HCT116 (cell line): Measurements from ENCODE around the gene MARK1.

Experiments used
- CTCF ChIP-seq, 3 experiments: fragments of 200-600 bp in 1 of 3; sonication (generic) in 1 of 3; IDR thresholded peaks in 2 of 3; conservative IDR thresholded peaks in 1 of 3; 2 replicates each; pipeline ENCODE4 v1.5.1; 2012 to 2017; ENCODE audit warnings: low read depth in 2 of 3, low read length in 2 of 3, antibody characterized with exemption in 1 of 3, borderline replicate concordance in 1 of 3, control low read depth in 1 of 3, mild to moderate bottlenecking in 1 of 3, mixed read lengths in 1 of 3, mixed run types in 1 of 3, moderate library complexity in 1 of 3; ENCODE audit not compliant: insufficient read depth in 1 of 3
- ELF1 ChIP-seq: IDR thresholded peaks from 2 replicates; pipeline ENCODE4 v1.6.1; 2012; ENCODE audit warnings: low read depth, borderline replicate concordance
- EZH2 ChIP-seq: fragments of 200-600 bp; sonication (generic); IDR thresholded peaks from 2 replicates; pipeline ENCODE4 v1.6.1; 2017; ENCODE audit warnings: antibody characterized with exemption, mixed run types
- EZH2phosphoT487 ChIP-seq: fragments of 200-600 bp; IDR thresholded peaks from 2 replicates; pipeline ENCODE4 v1.6.1; 2018; ENCODE audit warnings: antibody characterized with exemption, borderline replicate concordance
- FOSL1 ChIP-seq: IDR thresholded peaks from 2 replicates; pipeline ENCODE4 v1.6.1; 2012; ENCODE audit warnings: low read depth
- MAX ChIP-seq: IDR thresholded peaks from 2 replicates; pipeline ENCODE4 v1.6.1; 2012
- POLR2A ChIP-seq: IDR thresholded peaks from 2 replicates; pipeline ENCODE4 v1.7.0; 2011; ENCODE audit warnings: borderline replicate concordance; ENCODE audit not compliant: insufficient read depth, insufficient read length; ENCODE audit errors: extremely low read depth
- REST ChIP-seq: IDR thresholded peaks from 2 replicates; pipeline ENCODE4 v1.6.1; 2012; ENCODE audit warnings: low read depth
- SIN3A ChIP-seq: IDR thresholded peaks from 2 replicates; pipeline ENCODE4 v1.6.1; 2012; ENCODE audit warnings: low read depth
- SP1 ChIP-seq: IDR thresholded peaks from 2 replicates; pipeline ENCODE4 v1.6.1; 2012; ENCODE audit warnings: low read depth

- TF ChIP-seq POLR2A (no peak), REST (no peak), CTCF (IDR thresholded peaks at IDR 0.05 in 2 of 3, conservative IDR thresholded peaks at IDR 0.05 in 1 of 3; ENCODE audit: borderline replicate concordance in 1 of 3, insufficient read depth in 1 of 3, low read depth in 2 of 3, low read length in 2 of 3) (no peak), ELF1 (no peak), SIN3A (no peak), FOSL1 (no peak), SP1 (no peak), MAX (no peak), EZH2 (no peak), EZH2phosphoT487 (no peak)
Observed at GRCh38 chr1:220698607-220699016, 170.7 kb downstream of the MARK1 start.
